HepG2 (cell line): ENCODE measurements around the gene GDF15. TPM values are rescaled to one million over a fixed set of nuclear protein-coding genes. Genes with fewer than 3 reads are reported as not detected.

Experiments used
- DPF2 ChIP-seq: sonication (generic); formaldehyde crosslinking; IDR thresholded peaks from 2 replicates; pipeline ENCODE4 v1.4.0; 2020; ENCODE audit warnings: mild to moderate bottlenecking, low read depth, missing genetic modification reagents, borderline replicate concordance
- DRAP1 ChIP-seq: IDR thresholded peaks from 2 replicates; pipeline ENCODE4 v1.6.1; 2016; ENCODE audit warnings: missing genetic modification reagents, missing compliant biosample characterization
- ERF ChIP-seq: IDR thresholded peaks from 2 replicates; pipeline ENCODE4 v1.6.1; 2018; ENCODE audit warnings: missing biosample characterization, missing genetic modification reagents
- HOMEZ ChIP-seq: IDR thresholded peaks from 2 replicates; pipeline ENCODE4 v1.6.1; 2016; ENCODE audit warnings: low read depth
- NFE2L1 ChIP-seq: sonication (generic); formaldehyde crosslinking; IDR thresholded peaks from 2 replicates; pipeline ENCODE4 v1.4.0; 2020; ENCODE audit warnings: missing genetic modification reagents, mild to moderate bottlenecking, borderline replicate concordance
- NR2F6 ChIP-seq, 2 experiments: IDR thresholded peaks; 2 replicates each; pipeline ENCODE4 v1.6.1; 2016; ENCODE audit warnings: antibody characterized with exemption in 1 of 2, mild to moderate bottlenecking in 1 of 2
- PATZ1 ChIP-seq: sonication (generic); formaldehyde crosslinking; IDR thresholded peaks from 2 replicates; pipeline ENCODE4 v1.4.0; 2020; ENCODE audit warnings: missing genetic modification reagents
- RFX5 ChIP-seq: IDR thresholded peaks from 2 replicates; pipeline ENCODE4 v1.6.1; 2011; ENCODE audit warnings: low read depth, low read length, improper control_type of control experiment
- ZBTB20 ChIP-seq: sonication (generic); formaldehyde crosslinking; IDR thresholded peaks from 2 replicates; pipeline ENCODE4 v1.8.1; 2023; ENCODE audit warnings: missing genetic modification reagents, low read depth, mild to moderate bottlenecking, borderline replicate concordance
- ZIK1 ChIP-seq: sonication (generic); formaldehyde crosslinking; IDR thresholded peaks from 2 replicates; pipeline ENCODE4 v1.5.0; 2020; ENCODE audit warnings: mild to moderate bottlenecking, low read depth, missing genetic modification reagents, borderline replicate concordance
- ZMYM3 ChIP-seq: sonication (generic); formaldehyde crosslinking; IDR thresholded peaks from 2 replicates; pipeline ENCODE4 v1.5.1; 2020; ENCODE audit warnings: mild to moderate bottlenecking, missing genetic modification reagents
- ZNF225 ChIP-seq: sonication (generic); formaldehyde crosslinking; IDR thresholded peaks from 2 replicates; pipeline ENCODE4 v1.4.0; 2020; ENCODE audit warnings: mild to moderate bottlenecking, missing genetic modification reagents
- ZNF556 ChIP-seq: sonication (generic); formaldehyde crosslinking; IDR thresholded peaks from 2 replicates; pipeline ENCODE4 v1.4.0; 2020; ENCODE audit warnings: mild to moderate bottlenecking, missing genetic modification reagents, borderline replicate concordance
- ZNF569 ChIP-seq: sonication (generic); formaldehyde crosslinking; IDR thresholded peaks from 2 replicates; pipeline ENCODE4 v1.5.0; 2020; ENCODE audit warnings: mild to moderate bottlenecking, missing genetic modification reagents, moderate library complexity, borderline replicate concordance
- polyA plus RNA-seq, 8 experiments: library from polyadenylated mRNA; depleted of rRNA in 3 of 8; stranded (reverse) in 7 of 8; unstranded in 1 of 8; fragments of >200 nt; fragmentation: Illumina TruSeq in 4 of 8; extraction: Trizol in 4 of 8; gene quantifications; 2 replicates each; pipeline versions ENCODE4 v1.2.1 to v1.2.3, GENCODE V29; 2011 to 2016; ENCODE audit warnings: low read depth in 4 of 8, missing spikeins in 1 of 8, mixed read lengths in 1 of 8; ENCODE audit not compliant: insufficient read depth in 1 of 8
- total RNA-seq, 5 experiments: library from RNA; depleted of rRNA; stranded (reverse); fragments of >200 nt; fragmentation: Illumina TruSeq; extraction: Trizol; gene quantifications; 2 replicates each; pipeline ENCODE4 v1.2.3, GENCODE V29; 2016; ENCODE audit warnings: low read depth in 1 of 5
- TF ChIP-seq, protein P1 (sequence below): sonication (generic); formaldehyde crosslinking; IDR thresholded peaks from 2 replicates; pipeline ENCODE4 v1.5.1; 2020; ENCODE audit warnings: mild to moderate bottlenecking, missing genetic modification reagents
- TF ChIP-seq, protein P2 (sequence below): sonication (generic); formaldehyde crosslinking; IDR thresholded peaks from 2 replicates; pipeline ENCODE4 v1.8.1; 2022; ENCODE audit warnings: mild to moderate bottlenecking, missing genetic modification reagents
- TF ChIP-seq, protein P3 (sequence below): sonication (generic); formaldehyde crosslinking; IDR thresholded peaks from 2 replicates; pipeline ENCODE4 v1.4.0; 2020; ENCODE audit warnings: missing genetic modification reagents

Gene GDF15
- total and polyA plus RNA-seq, 2 of the 13 experiments (the other 11 are each of a cell fraction or from before 2014, with no cell fraction given), result 146 to 422 TPM

DNA sequence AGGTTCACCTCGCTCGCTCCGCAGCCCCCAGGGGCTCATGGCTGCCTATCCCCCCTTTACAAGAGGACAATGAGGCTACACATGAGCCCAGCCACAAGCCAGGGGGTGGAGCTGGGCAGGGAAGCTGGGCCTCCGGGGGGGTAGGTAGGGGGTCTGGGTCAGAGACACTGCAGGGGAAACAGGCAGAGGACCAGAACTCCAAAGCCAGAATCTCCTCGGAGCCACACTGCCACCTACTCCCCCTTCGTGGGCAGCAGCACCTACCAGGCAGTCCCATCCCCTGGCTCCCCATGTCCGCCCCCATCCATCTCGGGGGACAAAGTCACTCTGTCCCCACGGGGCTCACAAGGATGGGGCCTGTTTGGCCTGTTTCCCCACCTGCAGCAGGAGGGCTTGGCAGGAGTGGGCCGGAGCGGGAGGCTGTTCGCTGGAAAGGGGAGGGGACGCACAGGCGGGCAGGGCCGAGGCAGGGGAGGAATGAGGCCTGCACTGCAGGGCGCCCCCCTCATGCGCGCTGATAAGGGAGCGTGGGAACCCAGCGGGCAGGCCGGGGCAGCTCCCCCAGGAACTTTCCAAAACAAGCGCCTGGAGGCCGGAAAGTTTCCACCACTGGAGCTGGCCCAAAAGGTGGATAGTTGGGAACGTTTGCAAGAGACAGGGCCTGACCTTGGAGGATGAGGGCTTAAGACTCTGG, 52.5 kb downstream of the GDF15 start (continued):
- TF ChIP-seq HOMEZ (CRISPR knock-in tag) (no peak), ZNF556 (CRISPR knock-in tag) (0 out of 2 replicates have a peak, but pooled peaks have one; percentile 55), DPF2 (CRISPR knock-in tag) (no peak), DRAP1 (CRISPR knock-in tag) (no peak), ZBTB20 (CRISPR knock-in tag) (no peak; the same call in 1 of the 2 replicates), NR2F6 (IDR thresholded peaks at IDR 0.05) (no peak), NR2F6 (CRISPR knock-in tag; IDR thresholded peaks at IDR 0.05) (no peak), ZNF225 (no peak), RFX5 (no peak), ZIK1 (no peak; the same call in 1 of the 2 replicates), ERF (CRISPR knock-in tag) (0 out of 2 replicates have a peak, but pooled peaks have one; percentile 39), PATZ1 (peak; percentile 90), ZNF569 (CRISPR knock-in tag) (no peak), ZMYM3 (CRISPR knock-in tag) (peak; percentile 39; the same call in 1 of the 2 replicates), NFE2L1 (no peak)
- TF ChIP-seq, protein P1, sequence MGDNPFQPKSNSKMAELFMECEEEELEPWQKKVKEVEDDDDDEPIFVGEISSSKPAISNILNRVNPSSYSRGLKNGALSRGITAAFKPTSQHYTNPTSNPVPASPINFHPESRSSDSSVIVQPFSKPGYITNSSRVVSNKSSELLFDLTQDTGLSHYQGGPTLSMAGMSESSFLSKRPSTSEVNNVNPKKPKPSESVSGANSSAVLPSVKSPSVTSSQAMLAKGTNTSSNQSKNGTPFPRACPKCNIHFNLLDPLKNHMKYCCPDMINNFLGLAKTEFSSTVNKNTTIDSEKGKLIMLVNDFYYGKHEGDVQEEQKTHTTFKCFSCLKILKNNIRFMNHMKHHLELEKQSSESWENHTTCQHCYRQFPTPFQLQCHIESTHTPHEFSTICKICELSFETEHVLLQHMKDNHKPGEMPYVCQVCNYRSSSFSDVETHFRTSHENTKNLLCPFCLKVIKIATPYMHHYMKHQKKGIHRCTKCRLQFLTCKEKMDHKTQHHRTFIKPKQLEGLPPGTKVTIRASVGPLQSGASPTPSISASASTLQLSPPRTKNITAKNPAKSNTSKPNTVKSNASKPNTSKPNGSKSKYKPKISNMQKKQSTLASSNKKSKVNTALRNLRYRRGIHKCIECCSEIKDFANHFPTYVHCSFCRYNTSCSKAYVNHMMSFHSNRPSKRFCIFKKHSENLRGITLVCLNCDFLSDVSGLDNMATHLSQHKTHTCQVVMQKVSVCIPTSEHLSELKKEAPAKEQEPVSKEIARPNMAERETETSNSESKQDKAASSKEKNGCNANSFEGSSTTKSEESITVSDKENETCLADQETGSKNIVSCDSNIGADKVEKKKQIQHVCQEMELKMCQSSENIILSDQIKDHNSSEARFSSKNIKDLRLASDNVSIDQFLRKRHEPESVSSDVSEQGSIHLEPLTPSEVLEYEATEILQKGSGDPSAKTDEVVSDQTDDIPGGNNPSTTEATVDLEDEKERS (CRISPR knock-in tag), result no peak
- TF ChIP-seq, protein P2, sequence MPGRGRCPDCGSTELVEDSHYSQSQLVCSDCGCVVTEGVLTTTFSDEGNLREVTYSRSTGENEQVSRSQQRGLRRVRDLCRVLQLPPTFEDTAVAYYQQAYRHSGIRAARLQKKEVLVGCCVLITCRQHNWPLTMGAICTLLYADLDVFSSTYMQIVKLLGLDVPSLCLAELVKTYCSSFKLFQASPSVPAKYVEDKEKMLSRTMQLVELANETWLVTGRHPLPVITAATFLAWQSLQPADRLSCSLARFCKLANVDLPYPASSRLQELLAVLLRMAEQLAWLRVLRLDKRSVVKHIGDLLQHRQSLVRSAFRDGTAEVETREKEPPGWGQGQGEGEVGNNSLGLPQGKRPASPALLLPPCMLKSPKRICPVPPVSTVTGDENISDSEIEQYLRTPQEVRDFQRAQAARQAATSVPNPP (CRISPR knock-in tag), result 0 out of 2 replicates have a peak, but pooled peaks have one; percentile 21
- TF ChIP-seq, protein P3, sequence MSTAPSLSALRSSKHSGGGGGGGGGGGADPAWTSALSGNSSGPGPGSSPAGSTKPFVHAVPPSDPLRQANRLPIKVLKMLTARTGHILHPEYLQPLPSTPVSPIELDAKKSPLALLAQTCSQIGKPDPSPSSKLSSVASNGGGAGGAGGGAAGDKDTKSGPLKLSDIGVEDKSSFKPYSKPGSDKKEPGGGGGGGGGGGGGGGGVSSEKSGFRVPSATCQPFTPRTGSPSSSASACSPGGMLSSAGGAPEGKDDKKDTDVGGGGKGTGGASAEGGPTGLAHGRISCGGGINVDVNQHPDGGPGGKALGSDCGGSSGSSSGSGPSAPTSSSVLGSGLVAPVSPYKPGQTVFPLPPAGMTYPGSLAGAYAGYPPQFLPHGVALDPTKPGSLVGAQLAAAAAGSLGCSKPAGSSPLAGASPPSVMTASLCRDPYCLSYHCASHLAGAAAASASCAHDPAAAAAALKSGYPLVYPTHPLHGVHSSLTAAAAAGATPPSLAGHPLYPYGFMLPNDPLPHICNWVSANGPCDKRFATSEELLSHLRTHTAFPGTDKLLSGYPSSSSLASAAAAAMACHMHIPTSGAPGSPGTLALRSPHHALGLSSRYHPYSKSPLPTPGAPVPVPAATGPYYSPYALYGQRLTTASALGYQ (CRISPR knock-in tag), result no peak
